Glutamatergic neuron (in vitro differentiated cells): ENCODE results near the gene MYO5C. TPM values are rescaled to one million over a fixed set of nuclear protein-coding genes. Genes with fewer than 3 reads are reported as not detected.

Source experiments
- DNase-seq: peaks from one replicate; pipeline ENCODE4 v3.0.0; 2022
- H3K27ac Mint-ChIP-seq: one replicate; pipeline ENCODE4 v1.8.0; 2020; ENCODE audit warnings: mild to moderate bottlenecking, mixed read lengths, inconsistent platforms; ENCODE audit not compliant: unreplicated experiment
- H3K27me3 Mint-ChIP-seq: one replicate; pipeline ENCODE4 v1.8.0; 2020; ENCODE audit warnings: mild to moderate bottlenecking, moderate library complexity, mixed read lengths, inconsistent platforms; ENCODE audit not compliant: unreplicated experiment
- H3K36me3 Mint-ChIP-seq: one replicate; pipeline ENCODE4 v1.8.0; 2020; ENCODE audit warnings: mild to moderate bottlenecking, mixed read lengths, inconsistent platforms; ENCODE audit not compliant: unreplicated experiment
- H3K4me1 Mint-ChIP-seq: one replicate; pipeline ENCODE4 v1.8.0; 2020; ENCODE audit warnings: mild to moderate bottlenecking, low read depth, mixed read lengths, inconsistent platforms; ENCODE audit not compliant: unreplicated experiment
- H3K4me3 Mint-ChIP-seq: one replicate; pipeline ENCODE4 v1.8.0; 2020; ENCODE audit warnings: mild to moderate bottlenecking, mixed read lengths, inconsistent platforms; ENCODE audit not compliant: unreplicated experiment
- H3K9me3 Mint-ChIP-seq: one replicate; pipeline ENCODE4 v1.8.0; 2020; ENCODE audit warnings: mild to moderate bottlenecking, moderate library complexity, mixed read lengths, inconsistent platforms; ENCODE audit not compliant: unreplicated experiment
- total RNA-seq: library from RNA; stranded (reverse); fragmentation: NEBNext Ultra II Directional; extraction: Animal tissue kit (Norgen Biotek cat#: 25700); gene quantifications from one replicate; pipeline ENCODE4 v1.2.1, GENCODE V29; 2021; ENCODE audit not compliant: unreplicated experiment
- TF ChIP-seq, protein P1 (sequence below): fragments of 200-600 bp; sonication (generic); IDR thresholded peaks from one replicate; pipeline ENCODE4 v1.5.0; 2021; ENCODE audit not compliant: partially characterized antibody, unreplicated experiment

The MYO5C gene
- total RNA-seq, 1 donor from 2014 or later: 0.66 TPM

DNA sequence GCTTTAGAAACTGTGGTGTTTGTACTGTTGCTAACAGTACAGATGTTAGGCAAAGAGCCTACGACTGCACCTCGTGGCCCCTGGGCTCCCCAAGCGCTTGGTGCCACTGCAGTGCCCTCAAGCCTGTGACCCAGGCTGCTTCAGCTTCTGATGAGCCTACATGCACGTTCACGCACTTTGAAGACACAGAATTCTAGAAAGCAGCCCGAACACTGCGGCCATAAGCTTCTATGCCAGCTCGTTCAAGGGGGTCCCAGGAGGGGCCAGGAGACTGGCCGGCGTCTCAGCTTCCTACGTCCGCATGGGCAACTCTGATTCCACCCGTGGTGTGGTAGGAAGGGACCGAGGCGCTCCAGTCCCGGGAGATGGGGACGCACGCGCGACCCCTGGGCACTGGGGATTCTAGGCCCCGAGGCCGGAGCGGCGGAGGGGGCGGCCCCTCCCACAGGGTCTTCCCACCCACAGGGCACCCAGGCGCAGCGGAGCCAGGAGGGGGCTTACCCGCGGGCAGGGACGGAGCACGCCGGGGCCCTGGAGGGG, 653 bp downstream of the MYO5C start:
- Mint-ChIP-seq H3K4me3 (peak overlapping the region; percentile 82), H3K27ac (no peak overlapping the region), H3K27me3 (peaks cover 6% of the 10 kb centered on the region), H3K9me3 (peaks cover 6% of the 10 kb centered on the region), H3K36me3 (no peaks in the 10 kb centered on the region), H3K4me1 (peaks cover 2% of the 10 kb centered on the region)
- DNase-seq: no peak
- TF ChIP-seq, protein P1, sequence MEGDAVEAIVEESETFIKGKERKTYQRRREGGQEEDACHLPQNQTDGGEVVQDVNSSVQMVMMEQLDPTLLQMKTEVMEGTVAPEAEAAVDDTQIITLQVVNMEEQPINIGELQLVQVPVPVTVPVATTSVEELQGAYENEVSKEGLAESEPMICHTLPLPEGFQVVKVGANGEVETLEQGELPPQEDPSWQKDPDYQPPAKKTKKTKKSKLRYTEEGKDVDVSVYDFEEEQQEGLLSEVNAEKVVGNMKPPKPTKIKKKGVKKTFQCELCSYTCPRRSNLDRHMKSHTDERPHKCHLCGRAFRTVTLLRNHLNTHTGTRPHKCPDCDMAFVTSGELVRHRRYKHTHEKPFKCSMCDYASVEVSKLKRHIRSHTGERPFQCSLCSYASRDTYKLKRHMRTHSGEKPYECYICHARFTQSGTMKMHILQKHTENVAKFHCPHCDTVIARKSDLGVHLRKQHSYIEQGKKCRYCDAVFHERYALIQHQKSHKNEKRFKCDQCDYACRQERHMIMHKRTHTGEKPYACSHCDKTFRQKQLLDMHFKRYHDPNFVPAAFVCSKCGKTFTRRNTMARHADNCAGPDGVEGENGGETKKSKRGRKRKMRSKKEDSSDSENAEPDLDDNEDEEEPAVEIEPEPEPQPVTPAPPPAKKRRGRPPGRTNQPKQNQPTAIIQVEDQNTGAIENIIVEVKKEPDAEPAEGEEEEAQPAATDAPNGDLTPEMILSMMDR: no peak

DNA sequence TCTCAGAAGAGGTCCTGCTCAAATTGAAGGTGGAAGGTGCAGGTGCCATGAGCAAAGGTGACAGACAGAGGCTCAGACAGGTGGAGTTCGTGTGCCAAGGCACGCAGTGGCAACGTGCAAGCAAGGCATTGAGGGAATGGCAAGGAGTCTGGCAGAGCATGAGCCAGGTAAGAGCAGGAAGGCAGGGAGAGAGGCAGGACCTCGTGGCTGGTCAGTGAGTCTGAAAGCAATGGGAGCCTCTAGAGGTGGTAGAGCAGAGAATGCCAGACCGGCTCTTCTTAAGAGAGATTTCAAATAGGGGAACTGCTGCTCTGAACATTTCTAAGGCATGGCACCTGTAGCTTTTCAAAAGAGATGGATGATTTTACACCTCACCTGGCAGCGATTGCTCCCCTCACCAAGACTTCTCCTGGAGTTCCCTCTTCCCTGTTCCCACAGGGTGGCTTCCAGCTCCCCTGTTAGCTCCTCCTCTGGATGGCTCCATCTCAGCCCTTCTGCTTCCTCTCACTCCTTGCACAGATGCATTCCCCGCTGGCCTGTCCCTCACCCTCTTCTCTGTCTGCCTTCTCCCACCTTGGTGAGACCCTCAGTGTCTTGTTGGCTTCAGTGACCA, 2.7 kb downstream of the MYO5C start:
- Mint-ChIP-seq H3K4me3 (no peak overlapping the region), H3K27ac (no peak overlapping the region), H3K36me3 (no peaks in the 10 kb centered on the region), H3K9me3 (peaks cover 9% of the 10 kb centered on the region), H3K4me1 (peaks cover 2% of the 10 kb centered on the region), H3K27me3 (peaks cover 6% of the 10 kb centered on the region)
- no peak for DNase-seq
- TF ChIP-seq, protein P1: no peak

DNA sequence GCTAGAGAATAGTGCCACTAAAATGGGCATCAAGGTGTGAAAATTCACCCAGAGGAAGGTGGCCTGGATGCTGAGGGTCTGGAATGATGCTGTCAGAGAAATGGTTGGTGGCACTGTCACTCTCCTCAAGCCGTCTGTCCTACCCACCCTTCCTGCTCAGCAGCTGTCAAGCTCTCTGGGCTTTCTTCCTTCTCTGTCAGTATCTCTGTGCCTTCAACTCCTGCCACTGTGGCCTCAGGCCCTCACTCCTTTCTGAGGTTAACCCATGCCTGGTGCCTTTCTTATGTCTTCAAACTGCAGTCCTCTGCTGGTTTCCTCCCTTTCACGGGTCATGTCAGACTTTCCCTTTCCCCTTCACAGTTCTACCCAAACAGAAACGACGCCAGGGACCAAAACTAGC, 4.4 kb downstream of the MYO5C start:
- TF ChIP-seq, protein P1: no peak
- Mint-ChIP-seq H3K4me1 (peaks cover 2% of the 10 kb centered on the region), H3K4me3 (no peak overlapping the region), H3K27ac (no peak overlapping the region), H3K36me3 (no peaks in the 10 kb centered on the region), H3K9me3 (peaks cover 9% of the 10 kb centered on the region), H3K27me3 (peaks cover 9% of the 10 kb centered on the region)
- no peak for DNase-seq

DNA sequence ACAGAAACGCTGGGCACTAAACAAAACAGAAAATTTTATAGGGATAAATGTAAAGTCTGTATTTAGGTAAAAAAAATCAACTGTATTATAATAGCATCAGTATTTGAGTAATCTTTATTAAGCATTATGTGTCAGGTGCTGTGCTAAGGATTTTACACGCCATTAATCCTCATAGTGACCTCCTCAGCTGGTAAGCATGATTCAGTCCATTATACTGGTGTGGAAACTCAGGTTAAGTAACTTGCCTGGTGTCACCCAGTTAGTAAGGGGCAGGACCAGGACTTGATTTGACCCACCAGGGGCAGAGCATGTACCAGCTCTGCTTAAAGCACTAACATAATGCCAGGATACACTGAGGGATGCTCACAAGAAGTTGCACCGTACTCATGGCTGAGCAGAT, 4.8 kb downstream of the MYO5C start:
- Mint-ChIP-seq H3K36me3 (no peaks in the 10 kb centered on the region), H3K27ac (no peak overlapping the region), H3K4me1 (peaks cover 2% of the 10 kb centered on the region), H3K4me3 (no peak overlapping the region), H3K9me3 (peaks cover 9% of the 10 kb centered on the region), H3K27me3 (peaks cover 9% of the 10 kb centered on the region)
- DNase-seq: no peak
- TF ChIP-seq, protein P1: no peak

DNA sequence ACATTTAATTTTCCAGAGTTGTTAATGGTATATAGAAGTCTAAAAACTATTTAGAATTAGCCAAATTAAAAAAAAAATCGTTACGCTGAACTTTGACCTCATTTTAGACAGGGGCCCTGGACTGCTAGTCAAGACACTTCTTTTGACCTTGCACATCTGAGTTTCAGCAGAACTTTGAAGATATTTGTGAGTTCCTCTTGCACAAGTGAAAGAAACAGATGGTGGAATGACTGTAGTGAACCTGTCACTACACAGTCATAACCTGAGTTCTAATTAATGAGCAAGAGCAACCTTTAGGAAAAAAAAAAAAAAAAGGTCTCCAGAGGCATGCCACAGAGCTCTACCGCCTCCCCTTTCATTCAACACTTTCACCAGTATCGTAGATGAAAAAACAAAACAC, 5.3 kb downstream of the MYO5C start:
- H3K36me3 Mint-ChIP-seq: no peaks in the 10 kb centered on the region

More for the DNA sequence above, 5.3 kb downstream of the MYO5C start:
- Mint-ChIP-seq H3K4me3 (no peak overlapping the region), H3K4me1 (peaks cover 2% of the 10 kb centered on the region), H3K9me3 (peaks cover 9% of the 10 kb centered on the region), H3K27ac (no peak overlapping the region), H3K27me3 (peaks cover 9% of the 10 kb centered on the region)
- TF ChIP-seq, protein P1: no peak
- no peak for DNase-seq
